Transverse colon (tissue), 4 donors: ENCODE results near the gene HEBP1. TPM values are rescaled to one million over a fixed set of nuclear protein-coding genes. Genes with fewer than 3 reads are reported as not detected.
"Not testable (repeated sequence)": the region's sequence is repeated elsewhere in the genome, so short reads cannot be mapped to it uniquely, and the experiment has no call there.

Source experiments
- DNase-seq: peaks from one replicate; pipeline ENCODE4 v3.0.0-alpha.2; 2019
- H3K27ac ChIP-seq, 4 donors: fragments of 200-600 bp; sonication (generic); 2 replicates each; pipeline ENCODE4 v1.5.1; 2016 to 2018; ENCODE audit warnings: inconsistent platforms in 4 of 4
- H3K27me3 ChIP-seq: fragments of 200-600 bp; sonication (generic); 2 replicates; pipeline ENCODE4 v1.5.1; 2017; ENCODE audit warnings: inconsistent platforms
- H3K36me3 ChIP-seq, 4 donors: fragments of 200-600 bp; sonication (generic); 2 replicates each; pipeline ENCODE4 v1.5.1; 2017 to 2019; ENCODE audit warnings: inconsistent platforms in 4 of 4
- H3K4me1 ChIP-seq, 4 donors: fragments of 200-600 bp; sonication (generic); 2 replicates each; pipeline ENCODE4 v1.5.1; 2017 to 2020; ENCODE audit warnings: inconsistent platforms in 4 of 4
- H3K4me3 ChIP-seq, 4 donors: fragments of 200-600 bp; sonication (generic); 1 replicate in 1 of 4; 2 replicates in 3 of 4; pipeline versions ENCODE4 v1.5.1 to v1.6.1; 2017 to 2019; ENCODE audit warnings: inconsistent platforms in 4 of 4
- H3K9me3 ChIP-seq, 2 donors: fragments of 200-600 bp; sonication (generic); 2 replicates each; pipeline ENCODE4 v1.5.1; 2017 to 2019; ENCODE audit warnings: inconsistent platforms in 2 of 2
- CTCF ChIP-seq, 5 experiments: fragments of 200-600 bp in 3 of 5; fragments of 450-650 bp in 2 of 5; sonication (generic) in 3 of 5; IDR thresholded peaks; 1 replicate in 2 of 5; 2 replicates in 3 of 5; pipeline ENCODE4 v1.5.1; 2016 to 2017; ENCODE audit warnings: antibody characterized with exemption in 5 of 5, inconsistent platforms in 3 of 5, mild to moderate bottlenecking in 2 of 5, moderate library complexity in 1 of 5
- EP300 ChIP-seq: sonication (generic); formaldehyde crosslinking; IDR thresholded peaks from one replicate; pipeline ENCODE4 v1.6.1; 2017; ENCODE audit warnings: antibody characterized with exemption, low read depth
- POLR2A ChIP-seq: fragments of 450-650 bp; IDR thresholded peaks from one replicate; pipeline ENCODE4 v1.6.1; 2016; ENCODE audit warnings: antibody characterized with exemption, mild to moderate bottlenecking, moderate library complexity
- POLR2AphosphoS5 ChIP-seq, 3 donors: sonication (generic); formaldehyde crosslinking; IDR thresholded peaks; one replicate each; pipeline ENCODE4 v1.6.1; 2016; ENCODE audit warnings: antibody characterized with exemption in 3 of 3
- WGBS, 2 donors: methylation state at CpG; one replicate each; pipeline ENCODE4 v1.1.5; 2018; ENCODE audit warnings: low coverage in 1 of 2; 5-methylcytosine and 5-hydroxymethylcytosine counted together
- in situ Hi-C, 4 donors: fragments of 200-750 bp; cut with MboI; loops; one replicate each; pipeline versions ENCODE4 v1.15.0 to v1.15.1; 2017; ENCODE audit warnings: low sequenced_read_pairs in 3 of 4, low pct_ligation_motif_present in 1 of 4, low pct_unique_long_range_greater_than_20kb in 1 of 4
- intact Hi-C: fragments of 100-400 bp; cut with DNase I; formaldehyde crosslinking; loops from one replicate; pipeline ENCODE4 v1.15.1; 2023; ENCODE audit warnings: low total_unique reads
- total RNA-seq, 4 donors: library from RNA; depleted of rRNA; stranded (reverse); fragments of >200 nt; gene quantifications; one replicate each; pipeline ENCODE4 v1.1.0, GENCODE V29; 2016

HEBP1 gene
- total RNA-seq, 4 donors from 2014 or later = 10.3 to 74.4 (median 37.4) TPM

DNA sequence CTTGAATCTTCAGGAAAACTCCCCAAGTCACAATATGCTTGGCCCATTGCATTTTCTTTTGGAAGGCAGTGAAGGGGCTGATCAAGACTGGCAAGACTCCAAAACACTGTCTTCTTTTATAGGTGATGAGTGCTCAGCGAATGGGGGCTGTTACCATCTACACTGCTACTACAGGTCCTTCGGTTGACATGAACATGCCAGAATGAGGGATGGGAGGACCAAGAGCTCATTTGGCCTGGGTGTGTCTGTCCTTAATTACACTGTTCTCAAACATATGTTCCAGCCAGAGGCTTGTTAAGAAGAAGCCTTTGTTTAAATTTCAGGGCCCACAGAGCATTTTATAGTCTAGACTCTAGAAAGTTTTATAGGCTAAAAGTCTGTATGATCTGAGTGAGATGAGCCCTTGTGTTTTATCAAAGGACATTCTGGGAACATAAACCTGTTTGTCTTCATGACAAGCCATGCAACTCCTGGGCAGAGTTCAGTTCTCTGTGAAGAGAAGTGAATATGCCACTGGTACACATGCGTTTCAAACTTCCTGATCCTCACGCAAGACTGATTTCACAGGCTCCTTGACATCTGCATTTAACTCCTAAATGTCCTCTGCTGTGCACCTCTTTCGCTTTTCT lies 39.4 kb upstream of the HEBP1 start:
- 20 to 67% methylated on average over 1 to 5 of the region's 5 CpGs for WGBS, 2 donors
- peaks cover 46% of the 10 kb centered on the region for H3K27me3 ChIP-seq
- H3K4me1 ChIP-seq = peaks cover 7 to 31% (median 13%) of the 10 kb centered on the region in 4 donors
- H3K4me3 ChIP-seq = no peak overlapping the region
- in situ Hi-C loops (no loop called here), intact Hi-C loops (no loop called here)
- H3K9me3 ChIP-seq = no peaks in the 10 kb centered on the region
- H3K27ac ChIP-seq = no peak overlapping the region
- H3K36me3 ChIP-seq = no peaks in the 10 kb centered on the region
- peak; percentile 15 for DNase-seq
- TF ChIP-seq EP300 (no peak), POLR2AphosphoS5 (IDR thresholded peaks at IDR 0.05) (peak in 2 of 3 donors; percentile 34 to 49)

DNA sequence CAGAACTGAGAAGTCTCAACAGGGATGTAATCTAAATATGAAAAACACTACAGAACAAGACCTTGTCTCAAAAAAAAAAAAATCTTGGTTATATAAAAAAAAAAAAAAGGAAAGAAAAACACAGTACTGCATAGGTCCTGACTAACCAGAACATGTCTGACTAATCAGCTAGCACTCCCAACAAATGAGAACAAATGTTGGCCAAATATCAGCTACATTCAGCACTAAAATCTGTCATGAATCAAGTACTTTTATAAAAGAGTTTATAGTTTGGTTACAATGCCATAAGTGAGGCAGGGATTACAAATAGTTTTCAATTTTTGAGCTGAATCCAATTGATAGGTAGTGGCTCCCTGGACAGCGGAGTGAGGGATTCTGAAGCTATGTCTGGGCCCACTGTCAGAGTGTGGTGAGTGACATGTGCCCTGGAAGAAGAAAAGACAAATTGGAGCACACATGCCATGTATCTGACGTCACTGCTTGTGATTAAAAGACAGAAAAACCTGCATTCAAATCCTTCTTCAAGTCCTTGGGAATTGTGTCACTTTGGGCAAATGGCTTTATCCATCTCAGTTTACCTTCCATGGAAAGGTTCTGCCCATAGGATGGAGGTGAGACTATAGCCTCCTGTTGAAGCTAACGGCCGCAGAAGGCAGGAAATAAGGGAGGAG lies 38.6 kb upstream of the HEBP1 start:
- Histone ChIP-seq H3K27me3 (peaks cover 40% of the 10 kb centered on the region), H3K4me1 (peaks cover 7 to 25% (median 9%) of the 10 kb centered on the region in 4 donors), H3K4me3 (no peak overlapping the region), H3K27ac (no peak overlapping the region), H3K9me3 (no peaks in the 10 kb centered on the region), H3K36me3 (no peaks in the 10 kb centered on the region)
- in situ Hi-C loops (no loop called here), intact Hi-C loops (no loop called here)
- DNase-seq = no peak
- no peak for TF ChIP-seq POLR2AphosphoS5 (IDR thresholded peaks at IDR 0.05)
- TF ChIP-seq EP300 = no peak
- no peak for TF ChIP-seq POLR2A
- no peak for TF ChIP-seq CTCF (IDR thresholded peaks at IDR 0.05)
- WGBS, 2 donors = 64 to 86% methylated on average over 2 to 4 of the region's 4 CpGs

GRCh38 chr12:13036881-13037280 lies 36.8 kb upstream of the HEBP1 start:
- 75 to 83% methylated on average over 2 to 3 of the region's 3 CpGs for WGBS, 2 donors
- in situ Hi-C loops = no loop called here
- Histone ChIP-seq H3K4me3 (no peak overlapping the region), H3K9me3 (no peaks in the 10 kb centered on the region), H3K36me3 (no peaks in the 10 kb centered on the region), H3K27me3 (peaks cover 24% of the 10 kb centered on the region), H3K27ac (no peak overlapping the region), H3K4me1 (peaks cover 7 to 23% (median 9%) of the 10 kb centered on the region in 4 donors)
- intact Hi-C loops = no loop called here
- no peak for TF ChIP-seq EP300
- no peak for TF ChIP-seq CTCF (IDR thresholded peaks at IDR 0.05)
- no peak for TF ChIP-seq POLR2A
- no peak for TF ChIP-seq POLR2AphosphoS5 (IDR thresholded peaks at IDR 0.05)
- no peak for DNase-seq

GRCh38 chr12:13035335-13035734 lies 35.3 kb upstream of the HEBP1 start:
- H3K4me1 ChIP-seq = peaks cover 7 to 18% (median 8%) of the 10 kb centered on the region in 4 donors
- DNase-seq, H3K27ac ChIP-seq, intact Hi-C loops, H3K9me3 ChIP-seq, in situ Hi-C loops, H3K4me3 ChIP-seq, H3K36me3 ChIP-seq: not testable (repeated sequence)
- 85 to 87% methylated on average over 5 of the region's 5 CpGs for WGBS, 2 donors
- H3K27me3 ChIP-seq = peaks cover 35% of the 10 kb centered on the region

DNA sequence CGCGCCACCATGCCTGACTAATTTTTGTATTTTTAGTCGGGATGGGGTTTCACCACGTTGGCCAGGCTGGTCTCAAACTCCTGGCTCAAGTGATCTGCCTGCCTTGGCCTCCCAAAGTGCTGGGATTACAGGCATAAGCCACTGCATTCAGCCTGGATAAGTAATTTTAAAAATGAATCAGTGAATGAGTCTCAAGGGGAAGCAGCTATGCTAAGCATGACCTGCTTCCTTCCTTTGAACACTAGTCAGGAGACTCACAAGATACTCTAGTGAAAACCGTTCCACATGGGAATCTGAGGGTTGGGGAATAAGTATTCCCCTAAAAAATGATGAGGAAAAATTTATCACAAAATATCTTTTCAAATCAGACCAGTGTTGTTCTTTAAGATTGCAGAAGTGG lies 33.4 kb upstream of the HEBP1 start:
- intact Hi-C loops (no loop called here), in situ Hi-C loops (no loop called here)
- no peak overlapping the region for H3K4me3 ChIP-seq
- H3K27me3 ChIP-seq = peaks cover 52% of the 10 kb centered on the region
- no peaks in the 10 kb centered on the region for H3K36me3 ChIP-seq
- no peak overlapping the region for H3K27ac ChIP-seq
- DNase-seq = no peak
- no peaks in the 10 kb centered on the region for H3K4me1 ChIP-seq
- no peak for TF ChIP-seq EP300
- no peak for TF ChIP-seq POLR2AphosphoS5 (IDR thresholded peaks at IDR 0.05)
- WGBS, 2 donors = 79 to 83% methylated on average over 1 to 5 of the region's 5 CpGs
- H3K9me3 ChIP-seq = no peaks in the 10 kb centered on the region
